Adipose tissue (tissue), 3 donors: ENCODE measurements around the gene LRRC4B. TPM values are rescaled to one million over a fixed set of nuclear protein-coding genes. Genes with fewer than 3 reads are reported as not detected.
"Not testable (repeated sequence)": the region's sequence is repeated elsewhere in the genome, so short reads cannot be mapped to it uniquely, and the experiment has no call there.

Source experiments
- H3K27ac ChIP-seq: one replicate; pipeline ENCODE4 v1.5.1; 2013; ENCODE audit warnings: low read depth, low read length
- WGBS, 3 donors: extraction: QIAGEN DNeasy Blood & Tissue Kit; methylation state at CpG; one replicate each; pipeline ENCODE4 v1.1.7; 2013; 5-methylcytosine and 5-hydroxymethylcytosine counted together
- polyA plus RNA-seq, 3 donors: library from polyadenylated mRNA; stranded (reverse); fragments of 200-250 nt; gene quantifications; one replicate each; pipeline ENCODE4 v1.2.3, GENCODE V29; 2013
- donor health status: healthy with polysubstance abuse.
- donor health status: Bipolar disorder and iron deficiency.
- donor health status: healthy.

Gene LRRC4B
- polyA plus RNA-seq, 3 donors = 0.52 to 3.0 (median 1.6) TPM

DNA sequence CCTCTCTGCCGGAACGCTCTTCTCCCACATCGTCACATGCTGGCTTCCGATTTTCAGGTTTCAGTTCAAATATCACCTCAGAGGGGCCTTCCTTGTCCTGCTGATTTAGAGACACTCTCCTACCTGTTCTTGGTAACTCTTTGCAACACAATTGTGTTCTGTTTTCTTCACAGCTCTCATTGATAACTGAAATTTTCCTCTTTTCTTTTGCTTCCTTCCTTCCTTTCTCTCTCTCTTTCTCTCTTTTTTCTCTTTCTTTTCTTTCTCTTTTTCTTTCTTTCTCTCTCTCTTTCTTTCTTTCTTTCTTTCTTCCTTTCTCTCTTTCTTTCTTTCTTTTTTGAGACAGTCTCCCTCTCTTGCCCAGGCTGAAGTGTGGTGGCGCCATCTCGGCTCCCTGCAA, 12.0 kb upstream of the LRRC4B start:
- WGBS, 3 donors = 87 to 92% (median 91%) methylated on average over 6 of the region's 6 CpGs
- no peak overlapping the region for H3K27ac ChIP-seq

DNA sequence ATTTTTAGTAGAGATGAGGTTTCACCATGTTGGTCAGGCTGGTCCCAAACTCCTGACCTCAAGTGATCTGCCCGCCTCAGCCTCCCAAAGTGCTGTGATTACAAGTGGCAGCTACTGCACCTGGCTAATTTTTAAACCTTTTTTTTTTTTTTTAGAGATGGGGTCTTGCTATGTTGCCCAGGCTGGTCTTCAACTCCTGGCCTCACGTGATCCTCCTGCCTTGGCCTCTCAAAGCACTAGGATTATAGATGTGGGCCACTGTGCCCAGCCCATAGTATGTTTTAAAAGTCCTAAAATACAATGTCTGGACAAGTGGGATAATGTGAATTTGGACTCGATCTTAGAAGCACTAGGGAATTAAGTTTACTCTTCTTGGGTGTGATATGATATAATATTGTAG, 8.5 kb upstream of the LRRC4B start:
- WGBS, 3 donors = 70 to 90% methylated on average over 3 of the region's 3 CpGs; no CpG with 5 or more reads in 1 of the 3 donors
- not testable (repeated sequence) for H3K27ac ChIP-seq

DNA sequence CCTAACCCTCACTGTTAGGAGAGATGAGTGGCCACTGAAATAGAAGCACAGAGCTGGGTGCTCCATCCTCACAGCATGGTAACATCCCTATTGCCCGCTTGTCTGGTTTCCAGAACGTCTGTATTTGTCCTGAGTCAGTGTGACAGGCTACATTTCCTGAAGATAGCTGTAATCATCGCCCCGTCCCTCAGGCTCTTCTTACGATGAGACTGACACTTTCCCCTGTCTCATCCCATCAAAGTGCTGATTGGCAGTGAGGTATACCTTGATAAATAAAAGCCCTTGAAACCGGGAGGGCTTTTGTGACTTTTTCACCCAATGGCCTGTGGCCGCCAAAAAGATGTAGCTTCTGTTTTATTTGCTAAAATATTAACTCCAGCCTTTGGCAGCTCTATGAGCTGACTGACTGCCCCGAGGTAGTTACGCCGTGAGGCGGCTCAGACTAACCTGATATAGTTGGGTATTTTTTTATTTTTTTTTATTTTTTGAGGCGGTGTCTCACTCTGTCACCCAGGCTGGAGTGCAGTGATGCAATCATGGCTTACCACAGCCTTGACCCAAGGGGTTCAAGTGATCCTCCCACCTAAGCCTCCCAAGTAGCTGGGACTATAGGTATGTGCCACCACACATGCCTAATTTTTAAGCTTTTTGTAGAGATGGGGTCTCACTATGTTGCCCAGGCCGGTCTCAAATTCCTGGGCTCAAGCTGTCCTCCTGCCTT, 5.7 kb upstream of the LRRC4B start:
- no peak overlapping the region for H3K27ac ChIP-seq
- WGBS, 3 donors = 72 to 81% (median 79%) methylated on average over 13 of the region's 13 CpGs

DNA sequence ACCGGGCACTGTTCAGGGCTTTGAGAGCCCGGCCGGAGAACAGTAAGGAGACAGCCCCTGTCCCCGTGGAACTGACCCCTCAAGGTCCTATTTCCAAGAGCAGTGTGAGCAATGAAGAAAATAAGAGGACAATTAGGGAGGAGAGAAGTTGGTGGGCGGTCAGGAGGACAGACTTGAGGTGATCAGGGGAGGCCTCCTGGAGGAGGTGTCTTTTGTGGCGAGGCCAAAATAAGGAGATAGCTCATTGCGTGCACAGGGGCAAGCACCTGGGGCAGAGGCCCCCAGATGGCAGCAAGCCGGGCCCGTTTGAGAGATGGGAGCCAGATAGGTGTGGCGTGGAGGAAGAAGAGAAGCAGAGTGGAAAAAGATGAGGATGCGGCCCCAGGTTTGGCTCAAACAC, 2.8 kb upstream of the LRRC4B start:
- WGBS, 3 donors = 70 to 82% (median 76%) methylated on average over 11 of the region's 11 CpGs
- no peak overlapping the region for H3K27ac ChIP-seq

DNA sequence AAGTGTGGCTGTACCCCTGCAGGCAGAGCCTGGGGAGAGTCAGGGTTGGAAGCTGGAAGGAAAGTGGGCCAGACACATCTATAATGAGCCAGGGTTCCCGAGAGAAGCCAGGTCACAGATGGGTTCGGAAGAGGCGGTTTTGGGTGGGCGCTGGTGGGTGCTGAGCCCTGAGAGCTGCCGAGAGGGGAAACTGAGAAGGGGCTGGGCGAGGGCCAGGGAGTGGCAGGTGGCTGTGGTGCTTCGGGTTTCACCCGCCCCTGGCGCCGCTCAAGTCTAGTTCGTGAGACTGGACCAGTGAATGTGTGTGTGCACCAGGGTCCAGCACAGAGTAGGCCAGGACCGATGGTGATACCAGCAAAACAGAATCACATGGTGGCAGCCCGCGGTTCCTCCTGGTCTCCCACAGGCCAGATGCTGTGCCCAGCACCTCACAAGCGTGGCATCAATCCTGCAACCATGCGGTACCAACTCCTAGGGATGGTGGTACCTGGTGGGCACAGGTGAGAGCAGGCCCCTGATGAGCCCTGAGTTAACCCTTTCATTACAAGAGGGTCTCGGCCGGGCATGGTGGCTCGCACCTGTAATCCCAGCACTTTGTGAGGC, 1.8 kb upstream of the LRRC4B start:
- no peak overlapping the region for H3K27ac ChIP-seq
- 76 to 86% (median 81%) methylated on average over 19 of the region's 19 CpGs for WGBS, 3 donors

DNA sequence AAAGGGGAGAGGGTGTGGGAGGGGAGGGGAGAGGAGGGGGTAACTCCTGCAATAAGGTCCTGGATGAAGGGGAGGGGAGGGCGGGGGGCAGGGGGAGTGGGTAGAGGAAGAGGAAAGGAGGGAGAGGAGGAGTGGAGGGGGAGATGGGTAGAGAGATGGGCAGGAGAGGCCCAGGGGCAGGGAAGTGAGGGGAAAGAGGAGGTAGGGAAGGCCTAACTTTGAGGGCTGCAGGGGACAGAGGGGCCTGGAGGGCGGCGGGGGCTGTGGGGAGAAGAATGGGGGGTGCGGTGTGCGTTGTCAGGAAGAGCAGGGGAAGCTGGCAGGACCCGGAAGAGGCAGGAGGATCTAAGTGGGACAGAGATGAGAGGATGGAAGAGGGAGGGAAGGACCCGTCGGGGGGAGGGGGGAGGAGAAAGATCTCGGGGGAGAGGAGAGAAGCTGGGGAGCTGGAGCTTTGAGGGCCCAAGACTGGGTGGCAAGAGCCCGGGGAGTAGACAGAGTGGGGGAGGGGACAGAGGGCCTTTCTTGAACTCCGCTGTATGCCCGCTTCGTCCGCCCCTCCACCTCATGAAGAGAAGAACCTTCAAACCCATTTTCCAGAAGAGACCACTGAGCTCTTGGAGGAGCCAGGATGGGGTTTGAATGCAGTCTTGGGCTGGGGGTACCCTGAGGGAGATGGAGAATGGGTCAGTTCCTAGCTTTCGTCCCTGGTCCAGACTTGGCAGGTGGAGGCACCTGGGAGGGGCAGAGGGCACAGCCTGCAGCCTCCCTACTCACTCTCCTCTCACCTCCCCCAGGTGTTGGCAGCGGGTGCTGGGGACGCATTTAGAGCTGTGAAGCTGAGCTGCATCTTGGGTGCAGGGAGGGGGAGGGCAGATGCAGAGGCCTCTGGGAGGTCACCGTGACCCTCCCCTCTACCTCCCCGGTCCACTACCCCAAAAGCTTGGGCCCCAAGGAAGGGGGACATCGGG, 778 bp upstream of the LRRC4B start:
- WGBS, 3 donors = 26 to 47% (median 41%) methylated on average over 19 to 20 of the region's 20 CpGs
- no peak overlapping the region for H3K27ac ChIP-seq

DNA sequence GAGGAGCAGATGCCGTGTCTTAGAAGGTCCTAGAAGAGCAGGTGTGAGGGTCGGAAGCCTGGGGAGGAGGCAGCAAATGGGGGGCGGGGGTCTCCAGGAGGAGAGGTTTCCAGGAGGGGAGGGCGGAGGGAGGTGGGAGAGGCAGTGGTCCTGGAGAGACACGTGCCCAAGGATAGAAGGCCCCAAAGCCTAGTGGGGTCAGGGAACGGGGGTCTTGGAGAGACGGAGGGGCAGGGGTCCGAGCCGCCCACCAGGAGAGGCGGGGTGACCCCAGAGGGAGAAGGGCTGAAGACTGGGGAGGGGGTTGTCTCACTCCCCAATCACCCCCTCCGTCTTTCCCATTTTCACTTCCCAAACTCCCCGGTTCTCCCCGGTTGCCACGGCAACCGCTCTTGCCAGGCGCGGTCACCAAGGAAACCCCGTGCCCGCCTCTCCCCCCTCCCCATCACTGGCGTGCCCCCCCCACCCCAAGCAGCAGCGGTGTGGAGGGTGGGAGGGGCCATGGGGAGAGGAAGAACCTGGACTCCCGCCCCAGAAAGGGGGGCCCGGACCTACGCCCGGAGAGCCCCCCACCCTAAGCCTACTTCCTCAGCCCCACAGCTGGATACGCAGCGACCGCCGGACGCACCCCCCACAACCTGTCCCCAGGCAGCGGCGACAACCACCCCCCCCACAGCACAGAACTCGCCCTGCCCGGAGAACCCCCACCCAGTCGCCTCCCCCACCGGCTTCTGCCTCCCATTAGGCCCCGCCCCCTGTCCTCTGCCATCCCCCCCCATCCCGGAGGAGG, 988 bp downstream of the LRRC4B start:
- 4 to 7% (median 5%) methylated on average over 20 to 38 of the region's 38 CpGs for WGBS, 3 donors

DNA sequence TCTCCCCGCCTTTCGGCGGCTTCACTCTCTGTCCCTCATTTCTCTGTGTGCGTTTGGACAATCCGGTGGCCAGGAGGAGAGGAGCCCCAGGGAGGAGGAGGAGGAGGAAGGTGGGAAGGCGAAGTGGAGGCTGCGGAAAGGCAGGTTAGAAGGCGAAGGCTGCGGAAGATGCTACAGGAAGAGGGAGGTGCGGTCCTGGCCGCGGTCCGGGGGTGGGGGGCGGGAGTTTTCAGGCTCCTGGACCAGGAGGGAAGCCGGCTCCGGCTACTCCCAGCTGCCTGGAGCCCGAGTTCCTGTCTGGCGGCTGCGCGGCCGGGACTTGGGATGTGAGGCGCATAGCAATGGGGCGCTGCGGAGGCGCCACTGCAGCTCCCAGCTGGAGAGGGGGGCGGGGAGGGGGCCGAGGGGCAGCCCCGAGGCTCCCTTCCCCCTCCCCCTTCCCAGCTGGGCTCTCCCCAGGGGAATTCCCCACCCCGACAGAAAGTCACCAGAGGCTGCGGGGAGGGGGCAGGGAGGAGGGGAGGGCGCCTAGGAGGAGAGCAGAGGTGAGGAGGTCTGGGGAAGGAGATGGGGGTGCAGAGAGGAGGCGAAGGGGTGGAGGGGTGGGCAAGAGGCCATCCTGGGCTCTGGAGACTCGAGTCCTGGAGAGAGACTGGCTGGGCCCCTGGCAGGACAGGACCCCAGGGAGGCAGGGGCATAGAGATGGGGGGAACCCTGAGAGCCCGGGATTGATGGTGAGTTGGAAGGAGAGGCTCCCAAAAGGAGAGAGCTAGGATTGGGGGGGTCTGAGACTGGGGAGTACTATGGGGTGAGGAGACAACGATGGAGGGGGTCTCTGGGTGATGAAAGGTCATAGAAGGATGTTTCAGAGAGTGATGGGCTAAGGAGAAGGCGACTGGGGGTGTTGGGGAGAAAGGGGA, 2.0 kb downstream of the LRRC4B start:
- no peak overlapping the region for H3K27ac ChIP-seq
- WGBS, 3 donors = 3 to 12% (median 10%) methylated on average over 29 to 36 of the region's 36 CpGs

More for the DNA sequence above, 988 bp downstream of the LRRC4B start:
- H3K27ac ChIP-seq = no peak overlapping the region

DNA sequence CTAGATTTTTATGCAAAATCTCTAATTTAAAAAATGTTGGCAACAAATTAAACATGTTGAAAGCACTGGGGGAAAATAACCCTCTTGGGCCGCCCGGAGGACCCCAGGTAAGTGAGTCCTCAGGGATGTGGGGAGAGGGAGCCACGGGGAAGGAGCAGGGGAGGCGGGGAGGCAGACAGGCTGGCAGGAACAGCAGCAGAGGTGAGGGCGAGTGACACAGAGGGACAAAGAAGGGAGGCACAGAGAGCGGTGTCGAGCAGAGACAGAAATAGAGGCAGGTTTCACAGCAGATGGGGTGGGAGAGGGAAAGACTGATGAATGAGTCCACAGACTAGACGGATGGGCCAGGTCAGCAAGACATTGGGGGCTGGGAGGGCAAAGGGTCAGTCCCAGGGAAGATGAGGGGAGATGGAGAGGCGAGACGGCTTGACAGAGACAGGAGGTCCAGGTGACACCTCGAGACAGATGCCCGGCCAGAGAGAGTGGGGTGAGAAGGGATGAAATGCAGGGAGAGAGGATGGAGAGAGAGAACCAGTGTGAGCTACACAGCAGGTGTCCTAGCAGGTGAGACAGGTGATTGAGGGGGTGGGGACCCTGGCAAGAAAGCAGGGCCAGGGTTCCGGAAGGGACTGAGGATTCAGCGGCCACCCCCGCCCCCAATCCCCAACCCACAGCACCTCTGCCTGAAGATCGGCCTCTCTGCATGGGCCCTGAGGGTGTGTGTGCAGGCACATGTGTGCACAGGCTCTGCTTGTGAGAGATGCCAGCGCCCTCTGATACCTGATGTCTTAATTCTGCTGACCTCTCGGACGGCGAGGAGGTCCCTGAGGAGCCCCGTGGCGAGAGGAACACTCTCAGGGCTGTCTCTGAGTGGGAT, 3.8 kb downstream of the LRRC4B start:
- H3K27ac ChIP-seq = no peak overlapping the region
- 26 to 63% (median 62%) methylated on average over 21 to 22 of the region's 22 CpGs for WGBS, 3 donors

DNA sequence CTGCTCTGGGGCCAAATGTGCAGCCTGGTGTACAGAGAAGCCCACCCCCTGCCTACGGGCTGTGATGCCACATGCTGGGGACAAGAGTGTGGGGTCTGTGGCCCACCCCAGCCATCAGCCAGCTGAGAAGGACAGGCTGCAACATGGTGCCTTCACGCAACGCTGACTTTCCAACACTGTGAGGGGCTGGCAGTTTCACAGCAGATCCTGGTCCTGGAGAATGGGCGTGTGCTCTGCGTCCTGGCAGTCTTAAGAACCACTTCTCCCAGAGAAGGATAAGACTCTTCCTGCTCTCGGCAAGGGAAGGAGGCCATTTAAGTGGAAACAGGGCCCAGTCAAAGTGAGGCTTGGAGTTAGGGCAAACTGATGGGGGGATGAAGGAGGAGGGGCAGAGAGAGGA, 4.6 kb downstream of the LRRC4B start:
- 41 to 62% (median 57%) methylated on average over 6 of the region's 6 CpGs for WGBS, 3 donors
- H3K27ac ChIP-seq = no peak overlapping the region

DNA sequence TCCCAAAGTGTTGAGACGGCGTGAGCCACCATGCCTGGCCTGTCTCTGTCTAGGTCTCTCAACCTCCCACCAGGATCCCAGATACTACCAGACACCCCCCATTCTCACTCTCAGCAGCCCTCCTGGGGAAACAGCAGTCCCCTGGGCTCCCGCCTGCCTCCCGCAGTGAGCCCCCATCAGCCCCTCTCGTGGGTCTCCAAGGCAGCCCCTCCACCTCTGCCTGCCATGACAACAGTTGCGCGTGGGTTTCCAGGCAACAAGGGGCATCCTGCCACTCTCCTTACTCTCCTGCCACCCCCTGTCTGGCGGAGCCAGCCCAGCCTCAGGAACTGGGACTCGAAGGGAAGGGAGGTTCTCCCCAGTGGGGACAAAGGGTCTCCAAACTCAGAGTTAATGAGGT, 5.2 kb downstream of the LRRC4B start:
- H3K27ac ChIP-seq = no peak overlapping the region
- 61 to 86% (median 82%) methylated on average over 7 to 9 of the region's 9 CpGs for WGBS, 3 donors

DNA sequence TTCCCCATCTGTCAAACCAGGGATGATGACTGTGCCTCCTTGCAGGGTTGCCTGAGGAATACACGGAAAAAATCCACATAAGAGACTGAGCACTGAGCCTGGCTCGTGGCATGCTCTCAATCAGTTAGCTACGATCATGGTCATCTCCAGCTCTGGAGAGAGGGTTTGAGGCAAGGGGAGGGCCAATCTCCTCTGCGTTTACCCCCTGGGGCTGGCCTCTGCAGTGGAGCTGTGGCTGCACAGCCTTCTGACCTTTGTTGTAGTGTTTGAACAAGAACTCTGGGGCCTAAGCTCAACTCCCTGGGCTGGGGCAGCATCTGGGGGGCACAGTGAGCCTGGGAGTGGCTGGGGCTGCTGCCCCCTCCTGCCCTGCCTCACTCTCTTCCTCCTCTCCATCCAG, 5.9 kb downstream of the LRRC4B start:
- WGBS, 3 donors = 33 to 73% (median 68%) methylated on average over 4 of the region's 4 CpGs
- H3K27ac ChIP-seq = no peak overlapping the region

DNA sequence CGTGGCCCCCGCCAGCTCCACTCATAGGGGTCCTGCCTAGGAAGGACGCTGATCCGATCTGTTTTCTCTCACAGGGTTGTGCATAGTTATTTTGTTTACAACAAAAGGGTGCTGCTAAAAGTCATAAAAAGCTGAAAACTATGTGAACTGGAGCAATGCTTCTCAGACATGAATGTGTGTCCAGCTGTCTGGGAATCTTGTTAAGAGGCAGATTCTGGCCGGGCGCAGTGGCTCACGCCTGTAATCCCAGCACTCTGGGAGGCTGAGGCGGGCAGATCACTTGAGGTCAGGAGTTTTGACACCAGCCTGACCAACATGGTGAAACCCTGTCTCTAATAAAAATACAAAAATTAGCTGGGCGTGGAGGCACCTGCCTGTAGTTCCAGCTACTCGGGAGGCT, 8.6 kb downstream of the LRRC4B start:
- no peak overlapping the region for H3K27ac ChIP-seq
- WGBS, 3 donors = 55 to 67% (median 67%) methylated on average over 10 of the region's 10 CpGs

DNA sequence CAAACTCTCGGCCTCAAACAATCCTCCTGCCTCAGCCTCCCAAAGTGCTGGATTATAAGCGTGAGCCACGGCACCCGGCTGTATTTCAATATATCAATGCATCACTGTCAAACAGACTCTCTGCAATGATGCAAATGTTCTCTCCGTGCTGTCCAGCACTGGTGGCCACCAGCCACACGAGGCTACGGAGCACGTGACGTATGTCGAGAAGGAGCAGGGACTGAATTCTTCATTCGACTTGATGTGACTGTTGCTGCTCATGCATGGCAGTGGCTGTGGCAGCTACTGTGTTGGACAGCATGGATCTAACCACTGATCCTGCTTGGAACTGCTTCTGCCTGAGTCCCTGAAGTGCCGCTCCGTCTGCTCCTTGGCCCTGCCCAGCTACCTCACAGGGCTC, 9.8 kb downstream of the LRRC4B start:
- WGBS, 3 donors = 79 to 91% (median 90%) methylated on average over 13 of the region's 13 CpGs
- no peak overlapping the region for H3K27ac ChIP-seq

DNA sequence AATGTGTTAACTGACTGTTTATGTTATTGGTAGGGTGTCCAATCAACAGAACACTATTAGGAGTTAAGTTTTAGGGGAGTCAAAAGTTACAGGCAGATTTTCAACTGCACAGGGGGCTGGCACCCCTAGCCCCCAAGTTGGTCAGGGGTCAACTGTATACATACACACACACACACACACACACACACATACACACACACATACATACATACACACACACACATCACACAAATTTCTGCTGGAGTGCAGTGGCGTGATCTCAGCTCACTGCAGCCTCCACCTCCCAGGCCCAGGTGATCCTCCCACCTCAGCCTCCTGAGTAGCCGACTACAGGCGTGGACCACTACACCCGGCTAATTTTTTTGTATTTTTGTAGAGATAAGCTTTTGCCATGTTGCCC, 10.2 kb downstream of the LRRC4B start:
- H3K27ac ChIP-seq = no peak overlapping the region
- 83 to 90% (median 85%) methylated on average over 4 of the region's 4 CpGs for WGBS, 3 donors

DNA sequence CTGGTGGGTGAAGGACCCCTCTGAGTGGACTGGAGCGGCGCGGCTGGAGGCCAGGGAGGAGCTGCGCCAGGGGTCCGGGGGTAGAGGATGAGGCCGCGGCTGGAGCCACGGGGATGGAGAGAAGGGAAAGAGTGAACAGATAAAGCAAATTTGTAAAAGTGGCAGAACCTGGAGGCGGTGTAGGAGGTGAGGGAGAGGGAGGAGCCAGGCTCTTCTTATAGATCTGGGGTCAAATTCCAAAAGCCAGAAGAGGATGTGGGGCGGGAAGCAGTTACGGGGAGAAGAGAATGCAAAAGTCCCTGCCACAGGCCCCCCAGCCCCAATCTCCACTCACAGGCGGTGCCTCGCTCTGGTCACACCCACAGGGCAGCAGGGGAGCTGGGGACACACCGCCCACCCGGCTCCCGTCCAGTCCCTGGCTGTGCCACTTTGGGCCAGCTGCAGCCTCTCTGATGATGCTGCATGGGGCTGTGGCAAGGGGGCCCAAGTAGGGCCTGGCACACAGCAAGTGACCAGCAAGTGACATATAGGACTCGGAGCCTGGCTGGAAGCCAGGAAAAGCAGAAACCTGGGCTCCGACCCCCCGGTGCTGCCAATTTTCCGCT, 11.1 kb downstream of the LRRC4B start:
- 9 to 22% (median 20%) methylated on average over 19 to 20 of the region's 20 CpGs for WGBS, 3 donors
- no peak overlapping the region for H3K27ac ChIP-seq
